Activated T-helper 1 cell treated with anti-CD3 and anti-CD28 coated beads, Interleukin-12 subunit alpha, Interleukin-12 subunit beta, Interleukin-2, Interleukin-4 antibody, amounts not matched to agents 30 ng/mL and 10 ng/mL and 1 ng/mL, durations not matched to agents 14 hours and 24 hours and 36 hours (primary cell): ENCODE data around the gene SMC3. TPM values are rescaled to one million over a fixed set of nuclear protein-coding genes. Genes with fewer than 3 reads are reported as not detected.
"Not testable (repeated sequence)": the region's sequence is repeated elsewhere in the genome, so short reads cannot be mapped to it uniquely, and the experiment has no call there.

ENCODE experiments used
- DNase-seq: peaks from one replicate; pipeline ENCODE4 v3.0.0; 2021; ENCODE audit warnings: low spot score
- H3K27ac Mint-ChIP-seq: one replicate; pipeline ENCODE4 v1.8.0; 2021; ENCODE audit warnings: mild to moderate bottlenecking, mixed read lengths
- H3K27me3 Mint-ChIP-seq: one replicate; pipeline ENCODE4 v1.8.0; 2022; ENCODE audit warnings: mild to moderate bottlenecking, moderate library complexity, mixed read lengths; ENCODE audit not compliant: insufficient read depth
- H3K36me3 Mint-ChIP-seq: one replicate; pipeline ENCODE4 v1.8.0; 2021; ENCODE audit warnings: low read depth, mixed read lengths
- H3K4me1 Mint-ChIP-seq: one replicate; pipeline ENCODE4 v1.8.0; 2021; ENCODE audit warnings: low read depth, mixed read lengths
- H3K4me3 Mint-ChIP-seq: one replicate; pipeline ENCODE4 v1.8.0; 2021; ENCODE audit warnings: mild to moderate bottlenecking, moderate library complexity, mixed read lengths
- H3K9me3 Mint-ChIP-seq: one replicate; pipeline ENCODE4 v1.8.0; 2021; ENCODE audit warnings: mixed read lengths
- intact Hi-C: fragments of 100-400 bp; cut with micrococcal nuclease; formaldehyde crosslinking; loops from one replicate; pipeline ENCODE4 v1.15.1; 2024
- total RNA-seq: library from RNA; stranded (reverse); gene quantifications from 2 replicates; pipeline ENCODE4 v1.2.3, GENCODE V29; 2022

The SMC3 gene
- total RNA-seq, 1 donor from 2014 or later: 74.5 TPM

DNA sequence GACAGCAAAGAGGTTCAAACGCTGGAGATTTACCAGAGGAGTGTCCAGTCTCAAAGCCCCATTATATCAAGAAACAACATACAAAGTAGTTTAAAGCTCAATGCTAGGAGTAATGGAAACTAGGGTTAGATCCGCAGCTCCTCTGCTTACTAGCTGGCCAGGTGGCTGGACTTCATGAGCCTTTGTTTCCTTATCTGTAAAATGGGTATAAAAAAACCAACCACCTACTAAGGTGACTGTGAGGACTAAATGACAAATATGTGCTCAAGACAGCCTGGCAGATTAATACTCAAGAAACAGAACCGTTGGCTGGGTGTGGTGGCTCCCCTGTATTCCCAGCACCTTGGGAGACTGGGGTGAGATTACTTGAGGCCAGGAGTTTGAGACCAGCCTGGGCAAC is 70.8 kb downstream of the SMC3 start:
- peaks cover 19% of the 10 kb centered on the region for H3K4me1 Mint-ChIP-seq
- H3K9me3 Mint-ChIP-seq: no peaks in the 10 kb centered on the region
- H3K4me3 Mint-ChIP-seq: no peak overlapping the region
- peaks cover 45% of the 10 kb centered on the region for H3K27me3 Mint-ChIP-seq
- H3K27ac Mint-ChIP-seq: no peak overlapping the region
- peaks cover 4% of the 10 kb centered on the region for H3K36me3 Mint-ChIP-seq
- no peak for DNase-seq
- intact Hi-C loops: no loop called here

DNA sequence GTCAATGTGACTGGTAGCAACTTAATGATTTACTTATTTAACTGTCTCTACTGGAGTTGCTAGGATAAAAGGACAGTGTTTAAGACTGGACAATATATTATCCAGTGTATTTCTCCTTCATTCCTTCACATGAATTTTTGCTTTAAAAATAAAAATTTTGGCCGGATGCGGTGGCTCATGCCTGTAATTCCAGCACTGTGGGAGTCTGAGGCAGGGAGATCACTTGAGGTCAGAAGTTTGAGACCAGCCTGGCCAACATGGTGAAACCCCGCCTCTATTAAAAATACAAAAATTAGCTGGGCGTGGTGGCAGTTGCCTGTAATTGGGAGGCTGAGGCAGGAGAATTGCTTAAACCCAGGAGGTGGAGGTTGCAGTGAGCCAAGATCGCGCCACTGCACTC is 71.6 kb downstream of the SMC3 start:
- peaks cover 47% of the 10 kb centered on the region for H3K27me3 Mint-ChIP-seq
- H3K4me3 Mint-ChIP-seq, DNase-seq, intact Hi-C loops, H3K9me3 Mint-ChIP-seq, H3K27ac Mint-ChIP-seq, H3K36me3 Mint-ChIP-seq: not testable (repeated sequence)
- peaks cover 20% of the 10 kb centered on the region for H3K4me1 Mint-ChIP-seq

DNA sequence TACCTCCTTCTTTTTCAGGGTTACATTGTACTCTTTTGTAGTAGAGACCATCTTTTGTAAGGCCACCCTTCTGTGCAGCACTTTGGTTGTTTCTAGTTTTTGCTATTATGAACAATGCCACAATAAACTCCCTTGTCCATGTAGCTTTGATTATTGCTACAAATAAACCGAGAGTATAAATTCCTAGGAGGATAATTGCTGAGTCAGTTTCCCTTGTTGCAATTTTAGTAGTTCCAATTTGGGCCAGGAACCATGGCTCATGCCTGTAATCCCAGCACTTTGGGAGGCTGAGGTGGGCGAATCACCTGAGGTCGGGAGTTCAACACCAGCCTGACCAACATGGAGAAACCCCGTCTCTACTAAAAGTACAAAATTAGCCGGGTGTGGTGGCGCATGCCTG is 72.4 kb downstream of the SMC3 start:
- not testable (repeated sequence) for H3K27ac Mint-ChIP-seq, H3K4me3 Mint-ChIP-seq, H3K36me3 Mint-ChIP-seq, H3K9me3 Mint-ChIP-seq, DNase-seq
- intact Hi-C loops: loop anchor here (2.0 kb wide), 1 partner anchor 21 kb away; no protein-coding TSS in a partner anchor
- Mint-ChIP-seq H3K27me3 (peaks cover 52% of the 10 kb centered on the region), H3K4me1 (peaks cover 23% of the 10 kb centered on the region)

DNA sequence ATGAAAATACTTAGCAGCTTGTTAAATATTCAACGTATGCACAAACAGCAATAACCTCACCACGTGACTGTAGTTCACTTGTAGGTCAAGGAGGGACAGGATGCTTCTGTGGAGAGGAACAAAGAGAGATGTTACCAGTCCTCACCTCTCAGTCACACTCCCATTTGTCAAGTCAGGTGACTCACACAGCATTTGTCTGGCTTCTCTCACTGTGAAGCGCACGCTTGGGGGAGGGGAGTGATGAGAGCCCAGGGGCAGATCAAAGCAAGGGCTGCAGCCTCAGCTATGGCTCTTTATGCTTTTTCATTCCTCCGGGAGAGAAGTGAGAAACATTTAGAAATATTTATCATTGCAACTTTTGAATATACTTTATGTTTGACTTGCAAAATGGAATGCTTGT is 73.8 kb downstream of the SMC3 start:
- peak overlapping the region; percentile 6 for H3K27ac Mint-ChIP-seq
- H3K9me3 Mint-ChIP-seq: no peaks in the 10 kb centered on the region
- no peak for DNase-seq
- peaks cover 27% of the 10 kb centered on the region for H3K4me1 Mint-ChIP-seq
- H3K4me3 Mint-ChIP-seq: no peak overlapping the region
- peaks cover 6% of the 10 kb centered on the region for H3K36me3 Mint-ChIP-seq
- peaks cover 61% of the 10 kb centered on the region for H3K27me3 Mint-ChIP-seq
- intact Hi-C loops: loop anchor here (2.0 kb wide), 1 partner anchor 22 kb away; no protein-coding TSS in a partner anchor

DNA sequence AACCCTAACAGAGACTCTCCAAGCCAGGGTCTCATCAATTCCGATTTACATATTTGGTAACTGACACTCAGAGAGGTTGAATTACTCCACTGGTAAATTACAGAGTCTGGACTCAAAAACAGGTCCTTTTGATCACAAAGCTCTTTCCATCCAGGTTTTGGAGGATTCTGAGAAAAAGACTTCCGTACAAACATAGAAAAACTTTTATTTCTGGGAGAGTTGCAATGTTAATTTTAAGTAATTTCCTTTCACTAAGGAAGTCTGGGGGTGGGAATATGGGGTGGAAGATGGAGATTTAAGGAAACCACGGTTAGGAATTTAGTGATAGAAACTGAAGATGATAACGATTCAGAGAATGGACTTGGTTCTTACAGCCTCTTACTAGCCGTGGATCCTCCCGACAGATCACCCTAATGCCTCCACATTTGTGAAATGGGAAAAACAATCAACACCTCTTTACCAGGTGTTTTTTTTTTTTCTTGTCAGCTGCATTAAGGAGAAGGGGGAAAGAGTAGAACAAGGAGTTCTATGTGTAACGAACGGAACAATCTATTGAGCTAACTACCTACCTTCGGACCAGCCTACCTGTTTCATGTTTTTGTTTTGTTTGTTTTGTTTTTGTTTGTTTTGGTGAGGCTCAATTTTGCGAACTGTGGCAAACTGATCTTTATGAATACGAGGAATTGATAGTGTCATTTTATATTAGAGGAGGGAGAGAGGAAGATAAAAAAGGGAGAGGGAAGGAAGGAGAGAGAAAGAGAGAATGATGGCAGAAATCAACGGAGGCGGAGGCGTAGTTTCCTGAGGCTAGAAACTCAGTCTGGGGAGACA is 74.9 kb downstream of the SMC3 start:
- H3K36me3 Mint-ChIP-seq: peaks cover 6% of the 10 kb centered on the region
- peaks cover 27% of the 10 kb centered on the region for H3K4me1 Mint-ChIP-seq
- no peaks in the 10 kb centered on the region for H3K9me3 Mint-ChIP-seq
- H3K27ac Mint-ChIP-seq: peak overlapping the region; percentile 16
- DNase-seq: no peak
- H3K27me3 Mint-ChIP-seq: peaks cover 65% of the 10 kb centered on the region
- intact Hi-C loops: loop anchor here (1.0 to 2.0 kb wide), 3 partner anchors 30 to 434 kb away; partner anchors contain the start of gene ADRA2A
- peak overlapping the region; percentile 72 for H3K4me3 Mint-ChIP-seq

DNA sequence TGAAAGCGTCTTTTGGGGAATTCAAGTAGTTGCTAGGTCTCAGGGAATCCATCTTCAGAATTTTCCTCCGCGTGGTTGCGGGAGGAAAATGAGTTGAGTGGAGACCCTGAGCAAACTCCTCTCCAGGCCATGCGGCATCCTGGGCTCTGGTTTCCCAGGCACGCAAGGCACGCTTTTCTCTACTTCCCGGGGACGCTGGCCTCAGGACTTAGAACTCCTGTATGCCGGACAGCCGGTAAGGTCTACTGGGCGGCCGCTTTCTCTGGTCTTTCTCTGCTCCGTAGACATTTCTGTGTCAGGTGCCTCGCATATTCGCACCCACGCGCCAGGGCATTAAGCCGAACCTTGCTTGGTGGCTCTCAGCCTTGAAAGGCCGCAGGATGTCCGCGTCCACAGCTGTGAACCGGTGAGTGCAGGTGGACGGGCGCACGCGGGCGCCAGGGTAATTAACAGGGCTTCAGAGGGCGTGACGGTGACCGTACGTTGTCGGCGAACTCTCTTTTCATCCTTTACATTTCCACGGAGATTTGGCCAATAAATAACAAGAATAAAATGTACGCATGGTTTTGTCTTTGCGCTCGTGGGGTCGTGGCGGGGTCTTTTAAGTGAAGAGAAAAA is 75.6 kb downstream of the SMC3 start:
- H3K36me3 Mint-ChIP-seq: peaks cover 6% of the 10 kb centered on the region

DNA sequence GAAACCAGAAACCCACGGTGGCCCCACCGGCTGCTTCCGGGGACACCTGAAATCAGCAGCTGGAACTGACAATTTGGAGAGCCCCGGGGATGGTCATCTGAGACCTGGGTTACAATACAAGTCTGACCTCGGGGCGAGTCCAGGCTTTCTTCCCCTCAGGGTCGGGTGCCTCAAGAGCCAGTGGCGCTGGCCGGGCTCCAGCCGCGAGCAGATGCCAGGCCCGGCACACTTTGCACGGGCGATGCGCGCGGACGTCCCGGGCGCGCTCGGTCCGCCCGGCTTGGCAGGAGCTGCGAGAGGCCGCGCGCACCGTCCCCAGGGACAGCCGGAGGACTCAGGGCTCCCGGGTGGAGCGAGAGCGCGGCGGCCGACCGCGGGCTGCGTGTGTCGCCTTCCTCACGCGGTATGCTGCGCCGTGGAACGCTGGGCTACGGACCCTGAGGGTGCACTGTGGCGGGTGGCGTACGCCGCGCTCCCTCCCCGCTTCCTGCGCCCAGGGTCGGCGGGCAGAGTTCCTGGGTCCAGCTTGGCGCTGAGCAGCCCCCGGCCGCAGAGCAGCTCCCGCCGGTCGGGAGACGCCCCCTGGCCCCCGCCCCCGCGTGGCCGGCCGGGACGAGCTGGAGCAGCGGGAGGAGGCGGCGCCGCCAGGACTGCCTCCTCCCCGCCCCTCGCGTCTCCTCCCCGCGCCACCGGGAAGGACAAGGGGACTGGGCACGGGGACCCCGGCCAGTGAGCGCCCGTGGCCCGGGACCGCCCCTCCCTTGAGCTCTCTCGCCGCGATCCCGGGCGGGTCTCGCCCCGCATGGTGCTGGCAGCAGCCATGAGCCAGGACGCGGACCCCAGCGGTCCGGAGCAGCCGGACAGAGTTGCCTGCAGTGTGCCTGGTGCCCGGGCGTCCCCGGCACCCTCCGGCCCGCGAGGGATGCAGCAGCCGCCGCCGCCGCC is 76.4 kb downstream of the SMC3 start, which contains the start of gene RBM20:
TSS of gene RBM20 (plus strand) at position 684 of the 945 bp plus-strand sequence. CDS start at position 803, 119 bp downstream.
- intact Hi-C loops: loop anchor here (2.0 kb wide), 2 partner anchors 33 to 433 kb away; partner anchors contain the start of gene ADRA2A
- Mint-ChIP-seq H3K27me3 (peaks cover 66% of the 10 kb centered on the region), H3K27ac (peak within 1 kb of the TSS; percentile 34), H3K9me3 (no peaks in the 10 kb centered on the region), H3K36me3 (peaks cover 6% of the 10 kb centered on the region), H3K4me3 (peak within 1 kb of the TSS; percentile 85), H3K4me1 (peaks cover 27% of the 10 kb centered on the region)
- no peak for DNase-seq

More for the DNA sequence above, 75.6 kb downstream of the SMC3 start:
- no peak for DNase-seq
- peak overlapping the region; percentile 85 for H3K4me3 Mint-ChIP-seq
- H3K27ac Mint-ChIP-seq: peak overlapping the region; percentile 34
- no peaks in the 10 kb centered on the region for H3K9me3 Mint-ChIP-seq
- intact Hi-C loops: loop anchor here (2.0 kb wide), 2 partner anchors 32 to 434 kb away; partner anchors contain the start of gene ADRA2A
- peaks cover 27% of the 10 kb centered on the region for H3K4me1 Mint-ChIP-seq
- H3K27me3 Mint-ChIP-seq: peaks cover 65% of the 10 kb centered on the region

DNA sequence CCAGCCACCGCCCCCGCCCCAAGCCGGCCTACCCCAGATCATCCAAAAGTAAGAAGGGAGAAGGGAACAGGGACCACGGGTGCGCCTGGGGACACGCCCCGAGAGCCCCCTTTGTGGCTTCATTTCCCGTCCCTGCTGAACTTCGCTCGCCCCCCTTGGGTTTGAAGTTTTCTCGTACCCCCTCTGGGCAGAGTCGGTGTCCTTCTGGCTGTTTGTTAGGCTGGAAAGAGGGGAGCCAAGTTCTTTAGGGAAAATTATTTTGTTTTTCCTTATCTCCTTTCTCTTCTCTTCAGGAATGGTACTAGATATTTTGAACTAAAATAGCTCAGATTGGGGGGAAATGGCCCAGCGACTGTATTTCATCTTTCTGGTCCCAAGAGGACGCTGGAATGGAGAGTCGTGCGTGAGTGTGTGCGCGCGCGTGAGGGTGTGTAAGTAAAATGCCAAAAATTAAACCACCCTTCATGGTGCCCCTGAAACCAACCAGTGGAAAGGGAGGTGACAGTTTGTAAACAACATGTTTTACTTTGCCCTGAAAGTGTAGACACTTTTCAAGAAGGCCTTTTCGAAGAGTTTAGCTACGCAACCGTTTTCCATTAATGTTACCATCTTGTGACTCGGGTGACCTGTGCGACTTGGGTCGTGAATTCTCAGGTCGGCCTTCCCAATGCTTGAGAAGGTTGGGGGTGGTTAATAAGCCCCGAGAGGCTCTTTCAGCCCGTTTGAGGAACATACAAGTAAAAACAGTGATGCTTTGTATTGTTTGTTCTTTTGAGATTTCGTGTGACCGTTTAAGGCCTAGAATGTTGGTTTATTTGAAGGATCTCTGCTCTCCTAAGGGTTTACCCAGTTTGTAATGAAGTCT is 77.3 kb downstream of the SMC3 start:
- no peaks in the 10 kb centered on the region for H3K9me3 Mint-ChIP-seq
- no peak for DNase-seq
- intact Hi-C loops: no loop called here

DNA sequence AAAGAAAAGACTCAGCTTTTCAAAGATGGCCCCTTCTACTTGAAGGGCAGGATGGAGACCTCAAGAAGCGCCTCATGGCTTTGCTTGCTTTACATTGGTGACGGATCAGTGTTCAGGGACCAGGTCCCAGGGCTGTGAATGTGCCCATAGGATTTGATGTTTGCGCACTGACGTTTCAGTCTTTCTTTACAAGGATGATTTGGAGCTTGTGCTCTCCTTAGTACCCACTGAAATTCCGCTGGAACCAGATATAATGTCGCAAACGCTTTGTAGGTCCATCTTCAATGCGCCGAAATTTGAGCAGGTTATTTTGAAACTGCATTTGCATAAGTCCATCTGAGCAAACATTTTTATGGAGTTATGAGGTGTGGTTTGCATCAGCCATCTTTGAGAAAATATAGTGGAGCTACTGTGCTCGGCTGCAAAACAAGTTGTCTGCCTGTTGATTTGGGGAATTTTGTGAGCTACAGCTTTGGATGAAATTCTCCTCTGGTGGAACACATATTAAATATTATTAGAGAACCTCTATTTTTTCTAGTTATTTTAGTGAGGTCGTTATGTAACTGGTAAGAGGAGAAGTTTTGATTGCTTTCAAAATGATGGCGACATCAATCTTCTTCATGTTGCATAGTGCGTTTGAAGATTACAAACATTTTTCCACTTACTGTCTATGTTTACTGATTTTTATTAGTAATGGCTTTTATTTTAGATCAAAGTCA is 79.1 kb downstream of the SMC3 start:
- Mint-ChIP-seq H3K27ac (no peak overlapping the region), H3K9me3 (no peaks in the 10 kb centered on the region), H3K36me3 (peaks cover 6% of the 10 kb centered on the region), H3K4me1 (peaks cover 25% of the 10 kb centered on the region), H3K27me3 (peaks cover 68% of the 10 kb centered on the region), H3K4me3 (peak overlapping the region; percentile 9)
- intact Hi-C loops: no loop called here
- DNase-seq: no peak

More for the DNA sequence above, 77.3 kb downstream of the SMC3 start:
- Mint-ChIP-seq H3K27ac (no peak overlapping the region), H3K27me3 (peaks cover 69% of the 10 kb centered on the region), H3K4me3 (peak overlapping the region; percentile 75), H3K36me3 (peaks cover 6% of the 10 kb centered on the region), H3K4me1 (peaks cover 27% of the 10 kb centered on the region)

DNA sequence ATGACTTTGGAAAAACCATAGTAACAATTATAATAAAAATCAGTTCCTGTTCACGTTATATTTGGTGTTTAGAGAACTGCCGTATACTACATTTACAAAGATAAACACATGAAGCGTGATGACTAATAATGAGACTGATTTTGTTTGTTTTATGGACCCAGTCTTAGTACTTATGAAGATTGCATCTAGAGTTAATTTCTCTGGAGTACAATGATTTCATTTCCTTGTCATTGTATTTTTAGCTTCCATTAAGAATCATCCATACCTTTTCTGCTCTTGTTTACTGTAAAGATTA is 79.6 kb downstream of the SMC3 start:
- Mint-ChIP-seq H3K4me1 (peaks cover 30% of the 10 kb centered on the region), H3K36me3 (peaks cover 6% of the 10 kb centered on the region), H3K4me3 (no peak overlapping the region), H3K9me3 (no peaks in the 10 kb centered on the region), H3K27ac (no peak overlapping the region), H3K27me3 (peaks cover 63% of the 10 kb centered on the region)
- no peak for DNase-seq
- intact Hi-C loops: no loop called here

DNA sequence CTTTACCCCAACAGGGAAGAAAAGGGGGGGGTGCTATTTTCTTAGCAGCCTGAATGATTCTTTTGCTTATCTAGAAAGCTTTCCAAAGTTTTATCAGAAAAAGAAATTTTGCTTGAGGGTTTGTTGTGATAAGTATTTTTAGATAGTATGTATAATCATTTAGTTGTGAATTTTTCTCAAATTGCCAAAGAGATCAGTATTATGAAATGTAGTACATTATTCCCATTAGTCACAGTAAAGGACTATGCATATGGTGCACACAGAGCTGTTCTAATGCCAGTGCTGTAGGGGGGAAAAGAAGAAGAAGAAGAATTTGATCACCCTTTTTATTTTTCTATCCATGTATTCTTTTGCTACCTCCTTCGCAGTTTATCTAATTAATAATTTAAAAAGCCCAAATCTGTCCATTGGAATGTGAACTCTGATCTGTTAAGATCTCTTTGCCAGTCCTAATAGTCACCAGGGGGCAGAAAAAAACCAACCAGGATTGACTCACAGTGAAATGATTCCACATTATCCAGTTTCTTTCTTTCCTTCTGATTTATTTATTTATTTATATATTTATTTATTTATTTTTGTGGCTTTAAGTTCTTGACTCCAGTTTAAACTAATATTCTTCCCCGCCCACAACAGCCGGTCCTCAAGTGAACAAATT is 81.3 kb downstream of the SMC3 start:
- no peak overlapping the region for H3K4me3 Mint-ChIP-seq
- H3K27me3 Mint-ChIP-seq: peaks cover 49% of the 10 kb centered on the region
- peaks cover 2% of the 10 kb centered on the region for H3K36me3 Mint-ChIP-seq
- peaks cover 31% of the 10 kb centered on the region for H3K4me1 Mint-ChIP-seq
- no peak overlapping the region for H3K27ac Mint-ChIP-seq
- intact Hi-C loops: no loop called here
- H3K9me3 Mint-ChIP-seq: no peaks in the 10 kb centered on the region
- DNase-seq: no peak
